Pancreas (tissue), 10 donors: ENCODE results near the gene IL1F10. TPM values are rescaled to one million over a fixed set of nuclear protein-coding genes. Genes with fewer than 3 reads are reported as not detected.

Source experiments
- ATAC-seq, 4 donors: fragments of 200-7000 bp; cut with Tn5 transposase; one replicate each; pipeline versions ENCODE4 v1.8.0 to v1.9.1; 2020; ENCODE audit warnings: mild to moderate bottlenecking in 4 of 4, moderate library complexity in 4 of 4
- DNase-seq, 6 donors: peaks; one replicate each; pipeline ENCODE4 v3.0.0-alpha.2; 2020
- FAIRE-seq: peaks from 2 replicates; lab custom pipeline; 2012; peaks lifted over from hg19 to GRCh38; lab: Jason Lieb, UNC
- H3K27ac ChIP-seq, 4 donors: fragments of 200-600 bp; sonication (generic); 1 replicate in 3 of 4; 2 replicates in 1 of 4; pipeline versions ENCODE4 v1.5.0 to v1.8.0; 2020
- H3K27me3 ChIP-seq, 4 donors: fragments of 200-600 bp; one replicate each; pipeline ENCODE4 v1.8.0; 2021
- H3K36me3 ChIP-seq, 3 donors: fragments of 200-600 bp; sonication (generic) in 1 of 3; one replicate each; pipeline versions ENCODE4 v1.5.0 to v1.8.0; 2020 to 2021
- H3K4me1 ChIP-seq, 3 donors: fragments of 200-600 bp; one replicate each; pipeline ENCODE4 v1.8.0; 2021
- H3K4me3 ChIP-seq, 4 donors: fragments of 200-600 bp; sonication (generic) in 2 of 4; one replicate each; pipeline versions ENCODE4 v1.5.0 to v1.8.0; 2020 to 2021
- H3K9me3 ChIP-seq, 4 donors: fragments of 200-600 bp; one replicate each; pipeline ENCODE4 v1.8.0; 2021
- CTCF ChIP-seq, 4 donors: fragments of 200-600 bp; sonication (generic) in 3 of 4; IDR thresholded peaks; one replicate each; pipeline versions ENCODE4 v1.5.0 to v1.8.0; 2021; ENCODE audit warnings: antibody characterized with exemption in 4 of 4
- WGBS, 2 donors: extraction: QIAGEN DNeasy Blood & Tissue Kit; methylation state at CpG; one replicate each; pipeline ENCODE4 v1.1.7; 2013; 5-methylcytosine and 5-hydroxymethylcytosine counted together
- intact Hi-C, 3 donors: fragments of 100-400 bp; cut with DNase I; formaldehyde crosslinking; loops; one replicate each; pipeline versions ENCODE4 v1.11.1 to v1.14.2; 2022
- polyA plus RNA-seq, 2 donors: library from polyadenylated mRNA; stranded (reverse); fragments of 200-250 nt; gene quantifications; one replicate each; pipeline ENCODE4 v1.2.3, GENCODE V29; 2013
- total RNA-seq, 6 donors: library from RNA; stranded (reverse); fragmentation: NEBNext Ultra II Directional in 4 of 6; extraction: Animal tissue kit (Norgen Biotek cat#: 25700) in 4 of 6; gene quantifications; one replicate each; pipeline versions ENCODE4 v1.2.1 to v1.2.4, GENCODE V29; 2021 to 2023
- donor health status: healthy with polysubstance abuse.
- donor health status: DM: no; HTN: no; CAD: no; lungs with moderate emphysema.
- donor health status: DM: no; HTN: no; CAD: no.
- donor health status: control.
- donor health status: control.
- donor health status: Bipolar disorder and iron deficiency.
- donor health status: DM: yes; HTN: yes; CAD: no.
- donor health status: DM: no; HTN: no; CAD: no.
- donor health status: DM: no; HTN: no; CAD: no.
- donor health status: DM: yes; HTN: yes; CAD: no.

IL1F10 gene
- total and polyA plus RNA-seq, 8 donors = not detected

GRCh38 chr2:113113807-113114206, 46.0 kb downstream of the IL1F10 start:
- no peaks in the 10 kb centered on the region for H3K36me3 ChIP-seq
- 57 to 59% methylated on average over 3 of the region's 3 CpGs for WGBS, 2 donors
- no peaks in the 10 kb centered on the region for H3K27me3 ChIP-seq
- no peak for ATAC-seq
- TF ChIP-seq CTCF (IDR thresholded peaks at IDR 0.05) = no peak
- no peak for FAIRE-seq
- no peak overlapping the region for H3K27ac ChIP-seq
- no peak overlapping the region for H3K4me3 ChIP-seq
- no peaks in the 10 kb centered on the region for H3K9me3 ChIP-seq
- intact Hi-C loops = no loop called here
- no peaks in the 10 kb centered on the region for H3K4me1 ChIP-seq
- DNase-seq = no peak

GRCh38 chr2:113114224-113114945, 46.6 kb downstream of the IL1F10 start:
- FAIRE-seq (no peak), ATAC-seq (no peak), DNase-seq (no peak)
- no peak for TF ChIP-seq CTCF (IDR thresholded peaks at IDR 0.05)
- H3K36me3 ChIP-seq = no peaks in the 10 kb centered on the region
- no peaks in the 10 kb centered on the region for H3K9me3 ChIP-seq
- H3K4me3 ChIP-seq = no peak overlapping the region
- no peaks in the 10 kb centered on the region for H3K4me1 ChIP-seq
- intact Hi-C loops = no loop called here
- no peak overlapping the region for H3K27ac ChIP-seq
- WGBS, 2 donors = 50 to 63% methylated on average over 6 of the region's 6 CpGs
- no peaks in the 10 kb centered on the region for H3K27me3 ChIP-seq

- FAIRE-seq (no peak), ATAC-seq (no peak), DNase-seq (no peak)
- TF ChIP-seq CTCF (IDR thresholded peaks at IDR 0.05) = no peak
- 63 to 84% methylated on average over 4 of the region's 4 CpGs for WGBS, 2 donors
- H3K27ac ChIP-seq = no peak overlapping the region
- H3K9me3 ChIP-seq = no peaks in the 10 kb centered on the region
- H3K4me3 ChIP-seq = no peak overlapping the region
- no peaks in the 10 kb centered on the region for H3K27me3 ChIP-seq
- H3K36me3 ChIP-seq = no peaks in the 10 kb centered on the region
- intact Hi-C loops = no loop called here
- H3K4me1 ChIP-seq = no peaks in the 10 kb centered on the region
These were observed 47.2 kb downstream of the IL1F10 start for GRCh38 chr2:113114996-113115395.

GRCh38 chr2:113116100-113116958, 48.6 kb downstream of the IL1F10 start:
- Histone ChIP-seq H3K4me1 (no peaks in the 10 kb centered on the region), H3K36me3 (no peaks in the 10 kb centered on the region), H3K4me3 (no peak overlapping the region), H3K9me3 (no peaks in the 10 kb centered on the region), H3K27me3 (no peaks in the 10 kb centered on the region), H3K27ac (no peak overlapping the region)
- DNase-seq (no peak), ATAC-seq (no peak), FAIRE-seq (no peak)
- intact Hi-C loops = no loop called here
- WGBS, 2 donors = 81 to 83% methylated on average over 10 of the region's 10 CpGs
- no peak for TF ChIP-seq CTCF (IDR thresholded peaks at IDR 0.05)
